Fibroblast of peridontal ligament (primary cell): ENCODE data around the gene LYPD1.

ENCODE experiments used
- DNase-seq: peaks from one replicate; pipeline ENCODE4 v3.0.0-alpha.2; 2010; ENCODE audit errors: extremely low read depth

The LYPD1 gene

DNA sequence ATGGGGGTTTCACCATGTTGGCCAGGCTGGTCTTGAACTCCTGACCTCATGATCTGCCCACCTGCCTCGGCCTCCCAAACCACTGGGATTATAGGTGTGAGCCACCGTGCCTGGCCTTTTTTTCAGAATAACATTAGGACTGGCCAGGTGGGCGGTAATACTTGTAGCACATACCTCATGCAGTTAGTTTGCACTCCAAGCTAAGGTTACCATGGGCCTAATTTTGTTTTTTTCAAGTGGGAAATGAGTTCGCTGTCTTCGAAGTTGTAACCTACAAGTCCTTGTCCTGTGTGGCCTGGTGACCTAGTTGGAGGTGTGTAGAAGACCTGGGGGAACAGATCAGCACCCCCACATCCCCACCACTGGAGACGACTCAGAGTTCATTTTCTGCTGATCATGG, 74.8 kb downstream of the LYPD1 start:
- DNase-seq, result no peak
